GM19099 (cell line): Measurements from ENCODE around the gene KCTD10.

Source experiments
- POLR2A ChIP-seq: IDR thresholded peaks from 3 replicates; pipeline ENCODE4 v1.6.1; 2011; ENCODE audit warnings: low read depth; ENCODE audit not compliant: insufficient read length; ENCODE audit errors: extremely low read depth

KCTD10 gene, protein sequence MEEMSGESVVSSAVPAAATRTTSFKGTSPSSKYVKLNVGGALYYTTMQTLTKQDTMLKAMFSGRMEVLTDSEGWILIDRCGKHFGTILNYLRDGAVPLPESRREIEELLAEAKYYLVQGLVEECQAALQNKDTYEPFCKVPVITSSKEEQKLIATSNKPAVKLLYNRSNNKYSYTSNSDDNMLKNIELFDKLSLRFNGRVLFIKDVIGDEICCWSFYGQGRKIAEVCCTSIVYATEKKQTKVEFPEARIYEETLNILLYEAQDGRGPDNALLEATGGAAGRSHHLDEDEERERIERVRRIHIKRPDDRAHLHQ

GRCh38 chr12:109477185-109477962, at the start of gene KCTD10, which contains the start of gene UBE3B:
KCTD10 (minus strand) TSS chr12:109477300; CDS start chr12:109477262, 38 bp downstream.
UBE3B (plus strand) TSS chr12:109477634; CDS start chr12:109483552, 5,918 bp downstream.
- peak; percentile 79 for TF ChIP-seq POLR2A

GRCh38 chr12:109525279-109525585, 48.1 kb upstream of the KCTD10 start:
- no peak for TF ChIP-seq POLR2A

GRCh38 chr12:109524466-109525278, 47.6 kb upstream of the KCTD10 start:
- TF ChIP-seq POLR2A, result no peak

DNA sequence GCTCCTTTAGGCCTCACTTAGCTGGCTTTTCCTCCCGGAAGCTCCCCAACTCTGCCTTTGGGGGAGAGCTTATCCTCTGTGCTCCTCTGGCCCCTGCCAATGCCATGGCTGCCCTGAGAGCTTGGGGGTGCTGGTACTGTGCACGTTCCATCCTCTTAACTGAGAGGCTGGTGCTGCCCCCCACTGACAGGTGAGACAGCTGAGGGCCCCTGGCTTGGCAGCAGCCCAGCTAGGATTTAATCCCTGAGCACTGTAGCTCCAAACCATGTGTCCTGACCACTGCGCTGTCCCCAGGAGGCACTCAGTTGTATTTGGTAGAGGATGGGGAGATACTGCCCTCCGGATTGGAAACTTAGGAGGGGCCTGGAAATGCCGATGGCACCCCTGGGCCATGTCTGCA, 46.4 kb upstream of the KCTD10 start:
- no peak for TF ChIP-seq POLR2A

DNA sequence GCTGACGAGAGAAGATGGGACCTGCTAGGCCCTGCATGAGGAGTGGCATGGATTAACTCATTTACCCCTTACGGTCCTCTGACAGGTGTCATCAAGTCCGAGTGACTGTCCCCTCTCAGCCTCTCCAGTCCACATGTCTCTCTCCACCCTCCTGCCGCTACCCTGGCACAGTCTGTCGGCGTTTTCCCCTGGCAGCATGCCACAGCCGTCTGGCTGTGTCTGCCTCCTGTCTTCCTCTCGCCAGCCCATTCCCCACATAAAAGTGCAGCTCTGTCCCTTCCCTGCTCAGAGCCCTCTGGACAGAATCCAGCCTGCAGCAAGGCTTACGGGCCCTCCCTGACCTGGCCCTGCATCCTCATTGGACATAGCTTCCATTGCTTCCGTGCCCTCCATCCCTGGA, 46.0 kb upstream of the KCTD10 start:
- TF ChIP-seq POLR2A, result no peak

GRCh38 chr12:109521831-109522230, 44.7 kb upstream of the KCTD10 start:
- no peak for TF ChIP-seq POLR2A

GRCh38 chr12:109519787-109520186, 42.7 kb upstream of the KCTD10 start:
- TF ChIP-seq POLR2A, result no peak

GRCh38 chr12:109518820-109519665, 41.9 kb upstream of the KCTD10 start:
- no peak for TF ChIP-seq POLR2A

- no peak for TF ChIP-seq POLR2A
Observed at GRCh38 chr12:109517619-109518018, 40.5 kb upstream of the KCTD10 start.

DNA sequence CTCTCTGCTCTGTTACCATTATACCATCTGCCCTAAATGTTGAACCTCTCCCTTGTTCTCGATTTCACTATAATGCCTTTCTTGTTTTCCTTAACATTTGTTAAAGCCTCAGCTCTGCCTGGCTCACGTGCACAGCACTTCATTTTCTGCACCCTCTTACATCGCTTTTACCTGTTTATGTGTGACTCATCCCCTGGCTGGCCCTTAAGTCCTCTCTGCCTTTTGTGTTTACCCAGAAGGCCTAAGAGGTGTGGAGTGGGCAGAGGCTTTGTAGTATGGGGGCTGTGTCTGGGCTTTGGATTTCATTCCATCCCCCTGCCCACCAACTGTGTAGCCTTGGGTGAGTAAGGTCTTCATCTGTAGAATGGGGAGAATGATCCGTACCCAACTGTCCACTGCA, 36.9 kb upstream of the KCTD10 start:
- no peak for TF ChIP-seq POLR2A

DNA sequence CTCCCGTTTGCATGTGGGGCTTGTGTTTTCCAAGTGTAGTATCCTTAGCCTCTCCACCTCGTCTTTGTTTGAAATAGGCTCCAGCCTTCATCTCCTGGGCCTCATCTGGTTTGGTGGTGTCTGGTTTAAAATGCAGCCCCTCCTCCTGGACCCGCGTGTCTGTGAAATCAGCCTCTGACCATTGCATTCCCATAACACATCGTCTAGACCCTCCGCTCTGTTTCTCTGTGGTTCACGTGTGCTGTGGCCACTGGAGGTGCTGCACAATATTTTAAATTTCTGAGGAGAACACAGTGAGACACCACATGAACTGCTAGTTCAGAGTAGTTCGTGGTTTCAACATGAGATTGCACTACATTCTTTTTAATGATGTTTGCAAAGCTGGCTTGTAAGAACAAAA, 36.0 kb upstream of the KCTD10 start:
- no peak for TF ChIP-seq POLR2A

DNA sequence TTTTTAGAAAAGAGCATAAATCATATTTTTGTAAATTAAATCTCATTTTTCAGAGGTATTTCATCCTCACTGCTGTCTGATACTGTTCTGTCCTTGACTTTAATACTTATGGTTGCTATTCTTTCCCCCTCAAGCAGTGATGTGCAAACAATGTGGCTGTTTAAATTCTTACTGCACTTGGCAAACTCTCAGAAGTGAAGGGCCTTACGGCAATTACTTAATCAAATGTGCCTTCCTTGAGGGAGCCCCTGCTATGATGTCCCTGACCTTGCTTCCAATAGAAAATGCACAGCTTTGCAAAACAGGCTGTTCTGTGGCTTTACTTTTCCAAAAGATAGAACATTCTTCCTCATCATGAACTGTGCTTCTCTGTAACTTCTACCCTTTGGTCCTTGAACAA, 35.5 kb upstream of the KCTD10 start:
- no peak for TF ChIP-seq POLR2A

- no peak for TF ChIP-seq POLR2A
Observed at GRCh38 chr12:109510196-109510595, 33.1 kb upstream of the KCTD10 start.

DNA sequence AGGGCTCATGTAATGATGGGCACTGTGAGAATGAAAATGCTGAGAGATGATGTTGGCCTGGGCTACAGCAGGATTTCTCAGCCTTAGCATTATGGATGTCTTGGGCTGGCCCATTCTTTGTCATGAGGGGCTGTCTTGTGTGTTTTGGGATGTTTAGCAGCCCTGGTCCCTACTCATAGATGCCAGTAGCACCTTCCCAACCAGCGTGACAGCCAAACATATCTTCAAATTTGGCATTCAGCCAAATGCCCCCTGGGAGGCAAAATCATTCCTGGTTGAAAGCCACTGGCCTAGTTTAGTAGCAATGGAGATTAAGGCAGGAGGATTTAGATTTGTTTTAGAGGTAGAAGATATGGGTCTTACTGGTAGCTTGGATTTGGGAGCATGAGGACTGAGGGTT, 27.0 kb upstream of the KCTD10 start:
- no peak for TF ChIP-seq POLR2A

GRCh38 chr12:109503611-109504010, 26.5 kb upstream of the KCTD10 start:
- TF ChIP-seq POLR2A, result no peak
